ENCODE results near the gene CDC42SE2.

GRCh38 chr5:131431794-131432193 is 167.9 kb downstream of the CDC42SE2 start:
- TF ChIP-seq CTCF (IDR thresholded peaks at IDR 0.05): no peak
- no peak for TF ChIP-seq POLR2A (IDR thresholded peaks at IDR 0.05)

All from esophagus squamous epithelium (tissue), 4 donors.